ENCODE measurements around the gene PANK4. TPM values are rescaled to one million over a fixed set of nuclear protein-coding genes. Genes with fewer than 3 reads are reported as not detected.
A peak's percentile ranks its signal among the peaks of the same experiment; 100 is the strongest.

The PANK4 gene
- total and polyA plus RNA-seq, 8 donors: 9.7 to 26.4 (median 11.6) TPM

DNA sequence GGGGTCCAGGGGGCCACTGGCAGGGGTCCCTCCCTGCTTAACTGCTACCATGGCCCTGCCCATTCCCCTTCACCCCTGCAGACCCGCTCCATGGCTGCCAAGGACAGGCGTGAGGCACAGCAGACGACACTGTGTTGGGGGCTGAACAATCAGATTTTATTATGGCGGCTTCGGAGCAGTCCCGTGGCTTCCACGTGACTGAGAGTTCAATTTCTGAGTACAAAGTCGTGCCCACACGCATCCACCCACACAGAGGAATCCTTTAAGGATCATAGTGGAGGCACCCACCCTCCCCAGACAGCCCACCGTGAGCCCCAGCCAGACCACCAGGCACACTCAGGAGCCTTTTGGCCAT is 2.2 kb upstream of the PANK4 start:
- intact Hi-C loops (cut with DNase I): no loop called here
- no peak overlapping the region for H3K4me3 ChIP-seq
- H3K36me3 ChIP-seq: no peaks in the 10 kb centered on the region
- no peak overlapping the region for H3K27ac ChIP-seq
- H3K4me1 ChIP-seq: peaks cover 12 to 39% (median 23%) of the 10 kb centered on the region in 3 donors
- H3K9me3 ChIP-seq: no peaks in the 10 kb centered on the region
- TF ChIP-seq, protein P1, sequence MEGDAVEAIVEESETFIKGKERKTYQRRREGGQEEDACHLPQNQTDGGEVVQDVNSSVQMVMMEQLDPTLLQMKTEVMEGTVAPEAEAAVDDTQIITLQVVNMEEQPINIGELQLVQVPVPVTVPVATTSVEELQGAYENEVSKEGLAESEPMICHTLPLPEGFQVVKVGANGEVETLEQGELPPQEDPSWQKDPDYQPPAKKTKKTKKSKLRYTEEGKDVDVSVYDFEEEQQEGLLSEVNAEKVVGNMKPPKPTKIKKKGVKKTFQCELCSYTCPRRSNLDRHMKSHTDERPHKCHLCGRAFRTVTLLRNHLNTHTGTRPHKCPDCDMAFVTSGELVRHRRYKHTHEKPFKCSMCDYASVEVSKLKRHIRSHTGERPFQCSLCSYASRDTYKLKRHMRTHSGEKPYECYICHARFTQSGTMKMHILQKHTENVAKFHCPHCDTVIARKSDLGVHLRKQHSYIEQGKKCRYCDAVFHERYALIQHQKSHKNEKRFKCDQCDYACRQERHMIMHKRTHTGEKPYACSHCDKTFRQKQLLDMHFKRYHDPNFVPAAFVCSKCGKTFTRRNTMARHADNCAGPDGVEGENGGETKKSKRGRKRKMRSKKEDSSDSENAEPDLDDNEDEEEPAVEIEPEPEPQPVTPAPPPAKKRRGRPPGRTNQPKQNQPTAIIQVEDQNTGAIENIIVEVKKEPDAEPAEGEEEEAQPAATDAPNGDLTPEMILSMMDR (IDR thresholded peaks at IDR 0.05): no peak
- ATAC-seq: no peak
- no peak for FAIRE-seq
- peaks cover 0 to 3% (median 0%) of the 10 kb centered on the region in 4 donors for H3K27me3 ChIP-seq
- 68% methylated on average over 10 of the region's 10 CpGs for WGBS, 2 donors
- no peak for DNase-seq

DNA sequence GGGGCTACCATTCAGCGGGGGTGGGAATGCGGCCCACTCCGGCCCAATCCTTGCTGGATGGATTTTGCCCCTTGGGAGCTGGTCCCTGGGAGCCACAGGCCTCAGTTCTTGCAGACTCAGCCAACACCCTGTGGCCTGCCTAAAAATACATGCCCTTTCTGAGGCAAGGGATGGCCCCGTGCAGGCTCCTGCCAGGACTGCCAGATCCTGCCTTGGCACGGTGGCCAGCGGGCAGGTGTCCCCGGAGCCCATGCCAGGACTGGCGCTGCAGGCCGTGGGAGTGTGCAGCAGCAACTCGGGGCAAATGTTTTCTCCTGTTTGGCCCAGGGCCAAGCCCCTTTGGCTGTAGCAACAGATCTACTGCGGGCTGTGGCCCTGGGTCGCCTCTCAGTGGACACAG is 1.6 kb upstream of the PANK4 start:
- Histone ChIP-seq H3K27ac (no peak overlapping the region), H3K4me1 (peaks cover 12 to 39% (median 23%) of the 10 kb centered on the region in 3 donors), H3K27me3 (peaks cover 0 to 3% (median 0%) of the 10 kb centered on the region in 4 donors), H3K9me3 (no peaks in the 10 kb centered on the region), H3K4me3 (no peak overlapping the region), H3K36me3 (no peaks in the 10 kb centered on the region)
- TF ChIP-seq, protein P1 (IDR thresholded peaks at IDR 0.05): no peak
- intact Hi-C loops (cut with DNase I): no loop called here
- FAIRE-seq (no peak), DNase-seq (peak in 3 of 6 donors; percentile 44 to 81 (median 58)), ATAC-seq (no peak)
- WGBS, 2 donors: 28 to 34% methylated on average over 12 of the region's 12 CpGs

DNA sequence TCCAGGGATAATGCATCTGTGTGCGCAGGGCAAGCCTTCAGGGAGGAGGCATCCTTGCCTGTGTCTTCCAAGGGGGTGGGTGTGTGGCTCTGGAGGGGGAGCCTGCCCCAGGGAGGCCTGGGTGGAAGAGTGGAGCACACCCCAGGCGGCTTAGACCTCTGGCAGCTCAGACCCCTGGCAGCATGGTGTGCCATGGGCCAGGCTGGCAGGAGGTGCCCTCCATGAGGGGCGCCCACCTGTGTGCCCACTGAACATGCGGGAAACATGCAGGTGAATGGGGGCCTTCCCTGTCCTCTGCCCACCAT is 1.1 kb upstream of the PANK4 start:
- DNase-seq (no peak), FAIRE-seq (no peak), ATAC-seq (no peak)
- WGBS, 2 donors: 85 to 86% methylated on average over 4 of the region's 4 CpGs
- no peak overlapping the region for H3K27ac ChIP-seq
- intact Hi-C loops (cut with DNase I): no loop called here
- H3K9me3 ChIP-seq: no peaks in the 10 kb centered on the region
- H3K36me3 ChIP-seq: no peaks in the 10 kb centered on the region
- TF ChIP-seq, protein P1 (IDR thresholded peaks at IDR 0.05): no peak
- H3K27me3 ChIP-seq: peaks cover 0 to 3% (median 0%) of the 10 kb centered on the region in 4 donors
- peaks cover 12 to 39% (median 23%) of the 10 kb centered on the region in 3 donors for H3K4me1 ChIP-seq
- no peak overlapping the region for H3K4me3 ChIP-seq

DNA sequence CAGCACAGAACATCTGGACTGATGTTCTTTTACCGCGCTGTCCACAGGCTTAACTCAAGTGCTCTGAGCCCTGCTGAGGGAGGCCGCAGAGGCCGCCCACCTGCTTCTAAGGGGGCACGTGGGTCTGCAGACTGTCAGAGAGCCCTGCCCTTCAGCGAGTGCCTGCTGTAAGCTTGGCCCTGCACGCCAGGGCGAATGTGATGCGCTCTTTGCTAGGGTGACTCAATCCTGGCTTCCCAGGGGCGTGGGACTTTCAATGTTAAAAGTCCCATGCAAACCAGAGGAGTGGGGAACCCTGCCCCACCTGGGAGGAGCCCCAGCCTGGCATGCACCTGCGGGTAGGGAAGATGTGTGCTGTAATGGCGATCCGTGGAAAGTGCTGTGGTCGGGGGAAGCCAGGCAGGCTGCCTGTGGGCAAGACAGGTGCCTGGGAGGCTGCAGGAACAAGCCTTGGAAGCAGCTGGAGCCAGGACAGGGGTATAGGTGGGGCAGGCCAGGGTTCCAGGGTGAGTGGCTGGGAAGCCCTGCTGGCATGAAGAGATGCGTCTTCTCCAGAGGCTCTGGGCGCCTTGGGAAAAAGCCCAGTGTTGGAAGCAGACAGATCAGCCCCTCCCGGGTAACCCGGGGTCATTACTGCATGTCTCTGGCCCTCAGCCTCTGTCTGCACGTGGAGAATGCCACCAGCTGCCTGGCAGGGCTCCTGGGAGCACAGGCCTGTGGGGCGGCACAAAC is 594 bp upstream of the PANK4 start:
- DNase-seq (peak in 1 of 6 donors; percentile 42), ATAC-seq (peak in 1 of 4 donors; percentile 1), FAIRE-seq (no peak)
- intact Hi-C loops (cut with DNase I): no loop called here
- H3K4me3 ChIP-seq: peak overlapping the region in 3 of 4 donors; percentile 71 to 95 (median 91)
- no peaks in the 10 kb centered on the region for H3K36me3 ChIP-seq
- TF ChIP-seq, protein P1 (IDR thresholded peaks at IDR 0.05): no peak
- 54 to 66% methylated on average over 17 to 20 of the region's 20 CpGs for WGBS, 2 donors
- H3K9me3 ChIP-seq: no peaks in the 10 kb centered on the region
- peak overlapping the region in 1 of 4 donors; percentile 63 for H3K27ac ChIP-seq
- peaks cover 0 to 3% (median 0%) of the 10 kb centered on the region in 4 donors for H3K27me3 ChIP-seq
- H3K4me1 ChIP-seq: peaks cover 12 to 39% (median 23%) of the 10 kb centered on the region in 3 donors

DNA sequence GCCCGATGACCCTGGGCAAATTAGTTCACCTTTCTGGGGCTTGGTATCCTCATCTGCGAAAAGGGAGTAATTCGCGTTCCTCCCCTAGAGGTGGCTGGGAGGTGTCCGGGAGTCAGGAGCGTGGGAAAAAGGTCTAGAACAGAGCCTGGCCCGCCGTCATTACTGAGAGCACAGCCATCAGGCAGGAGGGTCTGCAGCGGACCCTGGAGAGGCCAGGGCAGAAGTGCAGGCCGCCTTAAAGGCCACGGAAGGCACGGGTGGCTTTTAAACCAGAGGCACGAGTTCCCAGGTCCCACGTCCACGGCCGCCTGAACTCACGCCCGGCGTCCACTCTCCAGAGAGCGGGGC is 850 bp downstream of the PANK4 start:
- WGBS, 2 donors: 1% methylated on average over 20 of the region's 20 CpGs

More for the DNA sequence above, 850 bp downstream of the PANK4 start:
- DNase-seq (no peak), FAIRE-seq (no peak), ATAC-seq (peak in 1 of 4 donors; percentile 0)
- intact Hi-C loops (cut with DNase I): no loop called here
- Histone ChIP-seq H3K27me3 (peaks cover 0 to 3% (median 0%) of the 10 kb centered on the region in 4 donors), H3K27ac (peak overlapping the region in 1 of 4 donors; percentile 36), H3K36me3 (peaks cover 0 to 10% (median 9%) of the 10 kb centered on the region in 3 donors), H3K4me3 (peak overlapping the region; percentile 71 to 95 (median 88)), H3K9me3 (no peaks in the 10 kb centered on the region), H3K4me1 (peaks cover 7 to 31% (median 18%) of the 10 kb centered on the region in 3 donors)
- TF ChIP-seq, protein P1 (IDR thresholded peaks at IDR 0.05): no peak

Measured in pancreas (tissue), 10 donors.